ENCODE measurements around the gene ADCY4.
"Not testable (repeated sequence)": the region's sequence is repeated elsewhere in the genome, so short reads cannot be mapped to it uniquely, and the experiment has no call there.

ADCY4 gene

DNA sequence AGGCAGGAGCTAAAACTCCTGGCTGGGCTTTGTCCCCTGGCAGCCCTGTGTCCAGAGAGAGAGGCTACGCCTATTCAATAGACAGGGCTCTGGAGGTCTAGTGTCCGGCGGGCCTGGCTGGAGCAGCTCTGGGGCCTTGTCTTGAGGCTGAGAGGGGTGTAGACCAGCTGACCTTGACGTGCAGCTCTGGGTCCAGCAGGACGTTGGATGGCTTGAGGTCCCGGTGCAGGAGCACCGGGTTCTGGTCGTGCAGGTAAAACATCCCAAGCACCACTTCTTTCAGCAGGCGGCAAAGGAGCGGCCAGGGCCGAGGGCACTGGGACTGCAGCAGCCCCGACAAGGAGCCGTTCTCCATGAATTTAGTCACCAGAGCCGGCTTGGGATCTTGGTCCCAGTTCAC lies 4.0 kb upstream of the ADCY4 start:
- DNase-seq (ENCODE audit: low read depth): no peak

DNA sequence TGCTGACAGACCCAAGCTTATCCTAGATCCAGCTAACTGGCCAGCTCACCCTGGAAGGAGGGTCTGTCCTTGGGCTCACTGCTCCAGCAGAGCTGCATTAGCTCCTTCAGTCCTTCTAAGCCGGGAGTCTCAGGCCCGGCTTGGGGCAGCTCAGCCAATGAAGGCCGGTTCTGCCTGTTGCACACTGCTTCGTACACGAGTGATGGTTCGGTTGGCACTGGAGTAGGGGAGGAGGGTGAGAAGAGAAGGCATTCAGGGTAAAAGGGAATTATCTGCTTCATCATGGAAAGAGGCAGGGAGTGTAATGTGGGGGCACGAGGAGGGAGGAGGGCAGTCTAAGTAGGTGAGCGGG lies 2.9 kb upstream of the ADCY4 start:
- DNase-seq (ENCODE audit: low read depth): no peak

DNA sequence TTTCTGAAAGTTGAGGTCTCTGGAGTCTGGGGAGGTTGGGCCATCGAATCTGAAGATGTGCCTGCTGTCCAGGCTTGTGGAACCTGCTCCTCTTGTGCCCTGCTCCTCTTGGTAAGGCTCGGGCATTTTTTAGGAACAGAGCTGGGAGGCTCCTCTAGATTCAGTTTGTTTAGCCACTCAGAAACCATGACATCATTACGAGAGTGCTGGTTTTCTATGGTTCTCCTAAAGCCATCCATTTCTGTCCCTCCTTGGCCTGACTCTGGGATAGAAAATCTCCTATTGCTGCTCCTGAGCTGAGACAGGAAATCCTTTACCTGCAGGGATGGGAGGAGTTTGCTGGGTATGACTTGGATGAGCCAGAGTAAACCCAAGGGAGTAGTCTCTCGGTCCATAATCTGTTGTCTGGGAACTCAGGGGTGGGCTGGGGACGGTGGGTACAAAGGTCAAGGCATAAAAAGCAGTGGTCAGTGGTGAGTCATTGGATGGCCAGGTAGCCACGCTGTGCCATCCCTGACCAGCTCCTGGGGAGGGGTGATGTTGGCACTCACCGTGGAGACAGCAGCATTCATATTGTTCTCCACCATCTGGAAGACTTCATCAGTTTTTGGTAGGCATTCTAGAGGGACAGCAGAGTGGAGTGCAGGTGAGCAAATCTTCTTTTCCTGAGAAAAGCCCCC lies 2.4 kb upstream of the ADCY4 start:
- no peak for DNase-seq (ENCODE audit: low read depth)

DNA sequence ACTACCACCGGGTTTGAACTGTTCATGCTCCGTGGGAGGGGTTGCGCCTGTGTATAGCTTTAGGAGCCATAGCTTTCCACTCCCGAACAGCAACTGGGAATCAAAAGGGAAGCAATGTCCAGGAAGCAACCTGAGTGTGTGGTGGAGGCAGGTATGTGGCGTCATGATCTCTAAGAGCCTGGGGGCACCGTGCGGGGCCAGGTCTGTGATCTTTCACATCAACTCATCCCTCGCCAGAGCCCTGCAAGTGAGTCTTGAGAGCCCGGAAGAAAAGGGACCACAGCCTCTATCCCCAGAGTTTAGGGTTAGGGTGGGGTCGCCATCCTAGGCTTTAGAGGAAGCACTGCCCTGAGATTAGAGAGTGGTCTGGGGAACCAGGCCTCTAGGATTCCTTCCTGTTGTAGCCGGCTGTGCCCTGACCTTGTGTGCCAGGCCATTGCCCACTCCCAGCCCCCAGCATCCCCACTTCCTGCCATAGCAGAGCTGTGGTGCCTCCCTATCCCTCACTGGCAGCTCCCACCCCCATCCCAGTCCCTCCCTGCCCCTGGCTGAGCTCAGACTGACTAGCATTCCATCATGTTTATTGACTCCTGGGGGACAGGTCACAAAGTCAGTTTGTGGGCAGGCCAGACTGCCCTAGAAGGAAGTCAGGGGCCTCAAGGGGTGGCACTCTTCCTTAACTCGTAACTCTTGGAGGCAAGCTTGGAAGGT lies 745 bp upstream of the ADCY4 start:
- no peak for DNase-seq (ENCODE audit: low read depth)

DNA sequence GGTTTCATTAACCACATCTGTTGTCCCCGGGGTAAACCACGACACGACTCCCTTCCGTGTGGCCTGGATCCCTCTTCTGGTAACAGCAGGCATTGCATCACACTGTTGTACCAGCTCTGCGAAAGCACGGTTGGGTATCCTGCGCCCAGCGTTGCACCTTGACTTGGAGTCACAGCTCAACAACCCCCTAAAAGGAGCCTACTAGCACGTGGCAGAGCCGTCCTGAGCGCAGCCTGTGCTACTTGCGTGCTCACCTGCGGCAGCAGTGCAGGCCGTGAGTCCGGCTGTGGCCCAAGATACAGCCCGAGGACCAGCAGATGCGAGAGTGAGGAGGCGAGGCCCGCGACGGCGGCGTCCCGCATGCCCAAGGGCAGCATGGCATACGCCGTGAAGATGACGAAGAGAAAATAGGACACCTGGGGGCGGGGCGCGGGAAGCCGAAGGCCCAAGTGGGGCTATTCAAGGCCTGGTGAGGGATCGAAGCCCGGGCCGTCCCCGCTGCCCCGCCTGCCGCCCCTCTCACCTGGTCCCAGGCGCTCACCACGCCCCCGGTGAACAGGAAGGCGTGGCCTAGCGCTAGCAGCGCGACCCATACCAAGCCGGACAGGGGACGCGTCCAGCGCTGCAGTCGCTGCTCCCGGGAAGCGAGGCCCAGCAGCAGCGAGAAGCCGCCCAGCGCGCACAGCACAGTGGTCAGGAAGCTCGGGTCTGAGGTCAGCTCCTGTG lies 2.4 kb downstream of the ADCY4 start:
- DNase-seq (ENCODE audit: low read depth): peak; percentile 43

DNA sequence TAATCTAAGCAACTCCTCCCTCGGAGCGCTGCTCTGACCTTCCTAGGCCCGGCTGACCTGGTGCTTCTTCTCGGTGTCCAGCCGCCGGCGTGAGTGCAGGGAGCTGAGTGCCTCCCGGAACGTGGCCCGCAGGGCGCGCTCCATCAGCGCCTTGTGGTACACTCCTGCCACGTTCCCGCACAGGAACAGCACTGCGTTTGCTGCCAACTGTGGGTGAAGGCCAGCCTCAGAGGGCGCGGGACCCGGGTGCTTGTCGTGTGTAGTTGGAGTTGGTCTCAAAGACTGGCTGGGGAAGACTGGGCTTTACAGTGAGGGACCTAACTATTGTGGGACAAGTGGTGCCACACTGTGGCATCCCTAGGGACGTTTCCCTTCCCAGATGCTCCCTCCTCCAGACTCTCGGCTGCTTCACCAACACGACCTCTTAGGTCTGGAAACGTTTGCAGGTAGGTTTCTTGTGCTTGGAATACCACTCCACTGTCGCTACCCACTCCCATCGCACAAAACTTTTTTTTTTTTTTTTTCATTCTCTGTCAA lies 3.1 kb downstream of the ADCY4 start:
- DNase-seq (ENCODE audit: low read depth): no peak

DNA sequence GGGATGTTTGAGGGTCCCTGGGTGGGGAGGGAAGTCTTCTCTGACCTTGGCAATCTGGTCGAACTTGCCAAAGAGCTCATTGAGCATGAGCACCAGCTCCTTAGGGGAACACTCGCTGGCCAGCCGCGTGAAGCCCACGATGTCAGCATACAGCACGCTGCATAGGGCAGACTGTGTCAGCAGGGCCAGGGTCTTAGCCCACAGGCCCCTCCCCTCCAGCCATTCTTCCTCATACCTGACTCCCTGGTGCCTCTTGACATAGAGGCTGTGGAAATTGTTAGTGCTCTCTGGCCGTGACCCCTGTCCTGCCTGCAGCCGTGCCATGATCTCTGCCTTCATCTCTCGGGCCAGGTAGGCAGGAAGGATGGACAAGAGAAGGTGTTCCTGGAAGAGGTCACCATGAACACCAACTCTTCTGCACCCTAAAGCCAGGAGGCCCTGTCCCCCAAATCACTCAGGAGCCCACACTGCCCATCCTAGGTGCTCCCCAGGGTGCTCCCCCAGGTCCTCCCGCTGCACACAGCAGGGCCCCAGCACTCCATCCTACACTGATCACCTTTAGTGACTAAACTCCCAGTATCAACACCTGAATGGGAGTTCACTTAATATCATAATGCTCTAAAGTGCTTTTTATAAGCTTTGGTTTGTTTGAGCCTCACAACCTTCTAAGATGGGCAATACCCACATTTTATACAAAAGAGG lies 3.7 kb downstream of the ADCY4 start:
- DNase-seq (ENCODE audit: low read depth): no peak

DNA sequence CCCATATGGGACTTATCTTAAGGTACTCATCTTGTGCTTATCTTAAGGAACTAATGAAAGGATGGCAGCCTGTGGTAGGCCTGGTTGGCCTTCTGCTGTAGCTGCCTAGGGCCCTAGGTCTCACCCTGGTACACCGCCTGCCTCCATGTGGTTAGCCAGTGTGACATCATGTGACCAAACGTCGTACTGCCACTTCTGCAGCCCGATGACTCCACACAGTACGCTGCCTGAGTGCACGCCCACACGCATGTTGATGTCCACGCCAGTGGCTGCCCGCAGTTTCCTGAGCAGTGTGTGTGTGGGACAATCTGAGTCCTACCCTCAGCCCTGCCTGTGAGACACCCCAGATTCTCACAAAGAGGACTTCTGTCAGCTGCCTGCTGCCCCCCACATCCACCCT lies 5.1 kb downstream of the ADCY4 start:
- DNase-seq (ENCODE audit: low read depth): no peak

DNA sequence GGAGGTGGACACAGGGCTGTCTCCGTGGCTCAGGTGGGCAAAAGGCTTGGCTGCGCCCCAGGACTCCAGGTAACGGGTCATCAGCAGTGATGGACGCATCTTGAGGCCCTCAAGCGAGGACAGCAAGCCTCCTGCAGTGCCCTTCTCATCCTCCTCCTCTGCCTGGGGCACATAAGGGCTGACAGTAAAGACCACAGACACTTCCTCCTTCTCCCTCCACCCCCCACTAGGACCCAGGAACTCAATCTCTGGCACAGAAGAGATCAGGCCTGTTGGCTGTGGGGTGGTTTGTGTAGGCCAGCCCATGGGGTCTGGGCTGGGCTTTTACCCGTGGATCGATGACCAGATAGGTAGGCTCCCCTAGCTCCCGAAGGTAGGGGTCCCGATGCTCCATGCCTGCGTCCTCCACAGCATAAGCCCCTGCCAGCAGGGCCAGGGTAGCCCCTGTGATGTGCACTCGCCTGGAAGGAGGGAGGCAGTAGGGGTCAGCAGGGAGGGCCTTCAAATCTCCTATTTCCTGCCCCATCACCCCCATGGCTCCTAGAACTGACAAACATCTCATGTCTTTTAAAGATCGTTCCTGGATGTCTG lies 5.7 kb downstream of the ADCY4 start:
- no peak for DNase-seq (ENCODE audit: low read depth)

DNA sequence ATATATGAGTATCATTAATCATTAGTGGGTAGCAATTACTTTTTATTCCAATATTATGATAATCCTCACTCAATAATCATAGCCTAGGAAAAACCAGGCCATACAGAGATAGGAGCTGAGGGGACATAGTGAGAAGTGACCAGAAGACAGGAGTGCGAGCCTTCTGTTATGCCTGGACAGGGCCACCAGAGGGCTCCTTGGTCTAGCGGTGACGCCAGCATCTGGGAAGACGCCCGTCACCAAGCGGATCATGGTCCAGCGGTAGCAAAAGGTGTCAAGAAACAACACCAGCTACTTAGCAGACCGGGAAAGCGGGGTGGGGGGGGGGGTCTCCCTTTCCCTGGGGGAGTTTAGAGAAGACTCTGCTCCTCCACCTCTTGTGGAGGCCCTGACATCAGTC lies 7.0 kb downstream of the ADCY4 start:
- not testable (repeated sequence) for DNase-seq (ENCODE audit: low read depth)

DNA sequence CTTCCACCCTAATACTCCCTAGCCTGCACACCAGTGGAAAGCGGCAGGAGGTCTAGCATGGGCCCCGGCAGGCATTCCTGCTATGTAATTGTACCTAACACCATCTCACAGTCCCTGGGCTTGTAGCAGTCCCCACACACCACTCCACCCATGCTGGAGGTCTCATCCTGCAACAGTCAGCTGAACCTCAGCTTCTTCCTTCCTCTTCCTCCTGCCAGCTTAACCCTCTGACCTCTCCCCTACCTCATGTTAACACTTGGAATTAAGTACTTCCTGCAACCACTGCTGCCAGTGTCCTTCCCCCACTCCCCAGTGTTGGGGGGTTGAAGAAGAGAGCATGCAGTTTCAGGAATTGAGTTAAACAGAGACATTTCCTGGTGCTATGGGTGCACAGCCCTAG lies 7.6 kb downstream of the ADCY4 start:
- no peak for DNase-seq (ENCODE audit: low read depth)

DNA sequence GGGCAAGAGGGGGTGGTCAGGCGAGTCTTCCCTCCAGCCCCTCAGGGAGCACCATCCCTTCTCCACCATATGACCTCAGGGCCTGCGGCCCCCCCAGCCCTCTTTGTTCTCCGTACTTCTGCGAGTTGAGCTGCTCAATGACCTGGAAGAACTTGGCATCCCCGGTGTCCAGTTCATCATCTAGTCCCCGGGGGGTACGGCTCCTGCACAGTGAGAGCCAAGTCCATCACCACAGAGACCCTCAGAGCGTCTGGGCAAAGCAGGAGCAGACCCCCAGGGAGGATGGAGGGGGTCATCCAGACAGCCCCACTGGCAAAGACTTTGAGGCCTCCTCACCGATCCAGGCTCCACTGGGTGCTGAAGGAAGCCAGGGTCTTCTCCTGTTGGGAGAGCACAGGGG lies 8.9 kb downstream of the ADCY4 start:
- no peak for DNase-seq (ENCODE audit: low read depth)

DNA sequence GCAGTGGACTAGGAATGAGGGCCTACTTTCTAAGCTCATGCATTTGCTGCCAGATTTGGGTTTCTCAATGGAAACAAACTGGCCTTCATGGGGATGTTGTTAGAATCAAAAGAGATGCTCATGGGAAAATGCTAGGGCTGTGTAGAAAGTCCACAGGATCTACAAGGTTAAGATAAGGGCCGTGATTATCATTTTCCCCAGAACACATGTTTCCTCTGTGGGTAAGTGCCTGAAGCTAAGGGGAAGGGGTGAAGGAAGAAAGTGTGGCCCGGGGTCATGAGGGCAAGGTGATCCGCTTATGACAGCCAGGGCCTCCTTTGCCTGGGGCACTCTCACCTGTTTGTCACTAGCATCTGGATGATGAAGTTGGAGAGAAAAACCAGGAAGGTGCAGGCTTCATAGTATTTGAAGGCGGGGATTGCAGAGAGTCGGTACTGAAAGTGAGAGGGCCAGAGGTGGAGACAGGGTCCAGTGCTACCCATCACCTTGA lies 9.8 kb downstream of the ADCY4 start:
- no peak for DNase-seq (ENCODE audit: low read depth)

DNA sequence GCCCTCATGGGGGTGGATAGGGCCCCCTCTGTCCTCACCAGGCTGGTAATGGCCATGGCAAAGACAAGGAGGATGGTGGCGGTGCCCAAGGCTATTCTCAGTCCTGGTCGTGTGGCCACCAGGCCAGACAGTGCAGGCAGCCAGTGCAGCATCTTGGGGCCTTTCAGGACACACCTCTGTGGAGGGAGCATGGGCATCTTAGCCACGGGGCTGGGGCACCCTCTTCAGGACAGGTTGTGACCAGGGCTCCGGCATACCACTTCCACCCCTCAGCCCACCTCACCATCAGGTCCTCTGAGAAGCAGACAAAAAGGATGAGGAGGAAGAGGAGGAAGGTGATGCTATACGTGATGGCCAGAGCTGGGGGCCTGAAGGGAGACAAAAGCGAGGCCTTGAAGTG lies 10.8 kb downstream of the ADCY4 start:
- DNase-seq (ENCODE audit: low read depth): no peak

DNA sequence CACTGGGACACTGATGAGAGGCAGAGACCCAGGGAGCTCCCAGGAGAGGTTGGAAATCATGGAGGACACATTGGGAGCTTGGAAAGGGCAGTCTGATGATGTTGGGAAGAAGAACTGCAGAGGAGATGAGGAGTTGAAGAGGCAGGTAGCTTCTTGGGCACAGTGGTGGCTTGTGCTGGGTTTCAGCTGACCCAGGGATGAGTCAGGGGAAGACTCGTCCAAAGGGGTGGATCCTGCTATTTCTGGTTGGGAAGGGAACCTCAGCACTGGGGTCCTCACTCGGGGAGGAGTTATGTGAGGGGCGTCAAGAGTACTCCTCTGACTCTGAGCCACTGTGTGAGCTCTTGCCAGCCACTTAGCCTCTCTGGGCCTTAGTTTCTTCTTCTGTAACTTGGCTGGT lies 11.5 kb downstream of the ADCY4 start:
- DNase-seq (ENCODE audit: low read depth): no peak

DNA sequence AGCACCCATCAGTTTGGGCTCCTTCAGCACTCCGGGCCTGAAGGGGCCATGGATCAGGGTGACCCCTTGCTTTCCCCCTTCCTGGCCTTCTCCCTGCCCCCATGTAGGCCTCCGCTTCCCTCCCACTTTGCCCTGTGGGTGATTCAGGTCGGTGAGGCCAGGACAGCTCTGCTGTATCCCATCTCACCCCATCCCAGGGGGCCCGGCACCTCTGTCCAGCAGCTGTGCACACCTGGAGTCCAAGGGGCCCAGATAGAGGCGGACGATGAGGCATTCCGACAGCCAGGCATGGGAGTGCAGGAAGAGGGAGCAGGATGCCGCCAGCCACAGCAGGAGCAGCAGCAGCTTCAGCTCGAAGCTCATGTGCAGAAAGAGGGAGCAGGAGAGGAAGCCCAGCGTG lies 12.2 kb downstream of the ADCY4 start:
- DNase-seq (ENCODE audit: low read depth): no peak

DNA sequence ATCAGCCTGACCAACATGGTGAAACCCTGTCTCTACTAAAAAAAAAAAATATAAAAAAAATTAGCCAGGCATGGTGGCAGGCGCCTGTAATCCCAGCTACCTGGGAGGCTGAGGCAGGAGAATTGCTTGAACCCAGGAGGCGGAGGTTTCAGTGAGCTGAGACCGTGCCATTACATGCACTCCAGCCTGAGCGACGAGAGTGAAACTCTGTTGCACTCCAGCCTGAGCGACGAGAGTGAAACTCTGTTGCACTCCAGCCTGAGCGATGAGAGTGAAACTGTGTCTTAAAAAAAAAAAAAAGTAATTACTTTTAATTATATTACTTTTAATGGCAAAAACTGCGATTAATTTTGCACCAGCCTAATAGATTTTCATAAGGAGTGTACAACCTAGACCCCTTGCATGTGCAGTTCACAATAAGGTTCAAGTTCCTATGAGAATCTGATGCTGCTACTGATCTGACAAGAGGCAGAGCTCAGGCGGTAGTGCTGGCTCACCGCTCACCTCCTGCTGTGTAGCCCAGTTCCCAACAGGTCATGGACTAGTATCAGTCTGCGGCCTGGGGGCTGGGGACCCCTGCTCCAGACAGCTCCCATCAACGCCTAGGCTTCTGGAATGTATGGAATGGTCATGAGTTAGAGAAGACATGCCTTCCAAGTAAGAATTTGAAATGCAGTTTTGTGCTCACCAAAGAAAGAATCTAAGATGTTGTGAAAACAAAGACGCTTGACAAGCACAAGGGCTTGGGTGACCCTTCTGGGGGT lies 13.5 kb downstream of the ADCY4 start:
- no peak for DNase-seq (ENCODE audit: low read depth)

DNA sequence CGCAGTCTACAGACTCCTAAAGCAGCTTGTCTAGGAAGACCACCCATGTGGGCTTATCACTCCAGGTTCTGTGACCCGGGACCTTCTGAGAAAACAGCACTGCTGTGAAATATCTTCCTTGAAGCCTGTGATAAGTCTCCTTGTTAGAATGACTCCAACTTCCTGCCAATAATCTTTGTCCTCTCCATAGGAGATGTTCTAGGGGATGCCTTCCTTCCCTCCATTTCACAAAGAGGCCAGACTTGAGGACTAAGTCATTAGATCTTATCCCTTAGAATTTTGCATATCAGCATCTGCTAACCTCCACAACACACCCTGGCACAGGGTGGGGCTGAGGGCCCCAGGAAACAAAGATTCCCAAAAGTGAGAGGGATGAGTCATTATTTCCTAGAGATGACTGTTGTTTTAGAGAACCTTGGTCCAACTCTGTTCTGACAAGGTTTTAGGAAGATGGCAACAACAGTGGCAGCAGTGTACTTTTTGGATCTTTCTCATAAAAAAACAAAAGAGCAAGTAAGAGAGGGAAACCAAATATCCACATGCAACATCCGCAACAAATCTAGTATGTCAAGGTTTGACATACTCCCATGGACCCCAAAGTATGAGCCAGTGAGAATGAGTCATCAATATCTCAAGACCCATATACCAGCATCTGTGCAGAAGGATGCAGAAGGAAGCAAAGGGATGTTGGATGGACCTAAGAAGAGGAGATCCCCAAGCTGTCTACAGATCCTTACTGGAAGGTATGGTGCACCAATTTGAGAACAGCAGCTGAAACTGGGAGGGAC lies 17.5 kb downstream of the ADCY4 start:
- DNase-seq (ENCODE audit: low read depth): no peak

DNA sequence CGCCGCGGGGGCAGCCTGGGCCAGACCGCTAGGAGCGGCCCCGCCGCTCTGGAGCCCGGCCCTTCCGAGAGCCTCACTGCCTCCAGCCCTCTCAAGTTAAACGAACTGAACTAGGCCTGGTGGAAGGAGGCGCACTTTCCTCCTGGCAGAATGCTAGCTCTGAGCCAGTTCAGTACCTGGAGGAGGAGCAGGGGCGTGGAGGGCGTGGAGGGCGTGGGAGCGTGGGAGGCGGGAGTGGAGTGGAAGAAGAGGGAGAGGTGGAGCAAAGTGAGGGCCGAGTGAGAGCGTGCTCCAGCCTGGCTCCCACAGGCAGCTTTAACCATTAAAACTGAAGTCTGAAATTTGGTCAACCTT lies 18.3 kb downstream of the ADCY4 start:
- DNase-seq (ENCODE audit: low read depth): no peak

DNA sequence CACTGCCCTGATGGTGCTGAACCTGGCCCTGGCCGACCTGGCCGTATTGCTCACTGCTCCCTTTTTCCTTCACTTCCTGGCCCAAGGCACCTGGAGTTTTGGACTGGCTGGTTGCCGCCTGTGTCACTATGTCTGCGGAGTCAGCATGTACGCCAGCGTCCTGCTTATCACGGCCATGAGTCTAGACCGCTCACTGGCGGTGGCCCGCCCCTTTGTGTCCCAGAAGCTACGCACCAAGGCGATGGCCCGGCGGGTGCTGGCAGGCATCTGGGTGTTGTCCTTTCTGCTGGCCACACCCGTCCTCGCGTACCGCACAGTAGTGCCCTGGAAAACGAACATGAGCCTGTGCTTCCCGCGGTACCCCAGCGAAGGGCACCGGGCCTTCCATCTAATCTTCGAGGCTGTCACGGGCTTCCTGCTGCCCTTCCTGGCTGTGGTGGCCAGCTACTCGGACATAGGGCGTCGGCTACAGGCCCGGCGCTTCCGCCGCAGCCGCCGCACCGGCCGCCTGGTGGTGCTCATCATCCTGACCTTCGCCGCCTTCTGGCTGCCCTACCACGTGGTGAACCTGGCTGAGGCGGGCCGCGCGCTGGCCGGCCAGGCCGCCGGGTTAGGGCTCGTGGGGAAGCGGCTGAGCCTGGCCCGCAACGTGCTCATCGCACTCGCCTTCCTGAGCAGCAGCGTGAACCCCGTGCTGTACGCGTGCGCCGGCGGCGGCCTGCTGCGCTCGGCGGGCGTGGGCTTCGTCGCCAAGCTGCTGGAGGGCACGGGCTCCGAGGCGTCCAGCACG lies 18.9 kb downstream of the ADCY4 start:
- DNase-seq (ENCODE audit: low read depth): peak; percentile 35

All from amniotic epithelial cell (primary cell).